Retinal pigment epithelial cell (primary cell): ENCODE results near the gene C14orf93.

Experiments used
- DNase-seq: peaks from one replicate; pipeline ENCODE4 v3.0.0-alpha.2; 2010; ENCODE audit warnings: low read depth
- H3K4me3 ChIP-seq: 2 replicates; pipeline ENCODE4 v1.5.1; 2011; ENCODE audit warnings: mild to moderate bottlenecking, low read length, control low read depth, moderate library complexity
- CTCF ChIP-seq: conservative IDR thresholded peaks from 2 replicates; pipeline ENCODE4 v1.5.1; 2011; ENCODE audit warnings: low read depth, low read length, control low read depth, inconsistent platforms

C14orf93 gene

GRCh38 chr14:22997676-22998323, 12.1 kb downstream of the C14orf93 start:
- H3K4me3 ChIP-seq, result no peak overlapping the region
- DNase-seq, result no peak
- no peak for TF ChIP-seq CTCF

GRCh38 chr14:22996768-22997654, 12.9 kb downstream of the C14orf93 start:
- TF ChIP-seq CTCF, result no peak
- DNase-seq, result no peak
- no peak overlapping the region for H3K4me3 ChIP-seq

- no peak for DNase-seq
- H3K4me3 ChIP-seq, result no peak overlapping the region
- no peak for TF ChIP-seq CTCF
Measured at GRCh38 chr14:22995889-22996625, 13.9 kb downstream of the C14orf93 start.

GRCh38 chr14:22994762-22995275, 15.1 kb downstream of the C14orf93 start:
- no peak for DNase-seq
- peak; percentile 61 for TF ChIP-seq CTCF

GRCh38 chr14:22993517-22993916, 16.4 kb downstream of the C14orf93 start:
- TF ChIP-seq CTCF, result no peak
- H3K4me3 ChIP-seq, result no peak overlapping the region
- peak; percentile 62 for DNase-seq

More at GRCh38 chr14:22994762-22995275, 15.1 kb downstream of the C14orf93 start:
- no peak overlapping the region for H3K4me3 ChIP-seq

GRCh38 chr14:22991852-22992251, 18.1 kb downstream of the C14orf93 start:
- no peak overlapping the region for H3K4me3 ChIP-seq
- TF ChIP-seq CTCF, result no peak
- no peak for DNase-seq
